Stimulated activated CD8-positive, alpha-beta memory T cell treated with anti-CD3 and anti-CD28 coated beads, Interleukin-4, amount 100 ng/mL, for 24 hours (primary cell): Measurements from ENCODE around the gene CD8B2.
"Not testable (repeated sequence)": the region's sequence is repeated elsewhere in the genome, so short reads cannot be mapped to it uniquely, and the experiment has no call there.

Experiments used
- DNase-seq: peaks from one replicate; pipeline ENCODE4 v3.0.0-alpha.2; 2020; ENCODE audit warnings: low read depth

The CD8B2 gene

GRCh38 chr2:106511934-106512333 lies 24.8 kb downstream of the CD8B2 start:
- not testable (repeated sequence) for DNase-seq

DNA sequence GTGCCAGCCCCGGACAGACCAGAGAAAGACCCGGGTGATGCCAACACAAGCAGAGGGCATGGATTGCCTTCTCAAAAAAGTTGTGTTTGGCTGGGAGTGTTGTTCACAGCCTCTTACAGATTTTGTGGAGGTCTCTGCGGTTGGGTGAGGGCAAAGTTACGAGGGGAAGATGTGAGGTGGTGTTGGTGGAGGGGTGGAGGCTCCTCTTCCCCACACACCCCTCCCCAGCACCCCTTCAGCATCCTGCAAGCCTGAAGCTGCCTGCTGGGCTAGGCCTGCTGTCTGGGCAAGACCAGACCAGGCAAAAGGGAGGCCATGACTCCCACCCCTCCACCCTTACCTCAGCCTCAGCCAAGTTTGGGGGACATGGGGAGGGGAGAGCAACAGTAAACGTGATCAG lies 26.2 kb downstream of the CD8B2 start:
- not testable (repeated sequence) for DNase-seq

DNA sequence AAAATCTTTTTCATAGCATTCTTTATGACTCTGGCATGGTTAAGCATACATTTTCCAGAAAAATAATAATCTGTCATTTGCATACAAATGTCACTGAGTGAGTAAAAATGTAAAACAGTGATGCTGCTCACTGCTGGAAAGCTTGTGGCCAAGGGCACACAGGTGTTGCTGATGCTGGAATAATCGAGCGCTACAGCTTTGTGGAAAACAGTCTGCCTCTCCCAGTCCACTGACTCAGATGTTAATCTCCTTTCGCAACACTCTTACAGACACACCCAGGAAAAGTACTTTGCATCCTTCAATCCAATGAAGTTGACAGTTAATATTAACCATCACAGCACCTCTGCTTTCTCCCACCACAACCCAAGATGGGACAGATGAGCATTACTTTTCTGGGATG lies 27.7 kb downstream of the CD8B2 start:
- DNase-seq: not testable (repeated sequence)

DNA sequence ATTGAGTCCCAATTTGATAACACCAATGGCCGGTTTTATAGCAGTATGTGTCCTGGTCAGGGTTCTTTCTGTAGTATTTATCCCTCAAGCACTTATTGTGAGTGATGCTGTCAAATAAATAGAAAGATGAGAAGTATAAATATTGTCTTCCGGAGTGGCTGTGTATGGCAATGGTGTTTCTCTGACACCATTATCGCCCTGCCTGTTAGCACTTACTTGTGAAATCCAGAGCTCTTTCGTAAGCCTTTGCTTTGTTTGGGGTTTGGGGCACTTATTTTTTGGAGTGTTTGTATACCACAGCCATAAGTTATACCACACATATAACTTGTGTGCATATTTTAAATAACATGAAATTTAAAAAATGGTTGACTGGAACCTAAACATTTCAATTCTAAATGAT lies 29.3 kb downstream of the CD8B2 start:
- no peak for DNase-seq

GRCh38 chr2:106516864-106517263 lies 29.7 kb downstream of the CD8B2 start:
- no peak for DNase-seq

DNA sequence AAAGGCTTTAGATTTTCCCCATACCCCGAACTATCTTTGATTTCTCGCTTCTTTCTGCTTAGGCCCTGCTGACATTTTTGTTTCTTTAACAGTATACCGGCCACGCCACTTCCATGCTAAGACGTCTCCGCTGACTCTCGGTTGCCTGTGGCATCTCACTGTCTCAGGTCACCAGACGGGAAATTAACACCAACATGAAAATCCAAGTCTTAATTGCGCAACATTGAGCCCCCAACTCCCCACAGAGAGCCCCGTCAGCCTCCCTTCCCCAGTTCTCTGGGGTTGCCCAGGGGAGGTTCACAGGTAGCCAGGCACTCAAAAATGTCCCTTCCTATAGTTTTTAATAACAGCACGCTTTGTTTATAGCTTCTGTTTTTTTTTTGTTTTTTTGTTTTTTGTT lies 30.2 kb downstream of the CD8B2 start:
- DNase-seq: no peak

DNA sequence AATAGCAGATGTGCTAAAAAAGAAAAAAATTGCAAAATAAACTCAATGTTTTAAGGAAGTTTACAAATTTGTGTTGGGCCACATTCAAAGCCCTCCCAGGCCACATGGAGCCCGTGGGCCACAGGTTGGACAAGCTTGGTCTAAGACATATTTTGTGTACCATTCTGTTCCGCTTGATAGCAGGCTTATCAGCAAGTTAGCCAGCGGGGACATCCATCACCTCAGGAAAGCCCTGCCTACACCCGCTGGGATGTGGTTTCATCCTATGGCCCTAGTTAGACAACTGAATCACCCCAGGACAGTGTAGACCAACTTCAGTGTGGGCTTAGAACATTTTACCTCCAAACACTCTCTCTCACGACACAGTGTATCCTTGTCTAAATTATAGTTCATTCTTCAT lies 32.6 kb downstream of the CD8B2 start:
- DNase-seq: no peak

- no peak for DNase-seq
Observed at GRCh38 chr2:106521016-106521415, 33.9 kb downstream of the CD8B2 start.

DNA sequence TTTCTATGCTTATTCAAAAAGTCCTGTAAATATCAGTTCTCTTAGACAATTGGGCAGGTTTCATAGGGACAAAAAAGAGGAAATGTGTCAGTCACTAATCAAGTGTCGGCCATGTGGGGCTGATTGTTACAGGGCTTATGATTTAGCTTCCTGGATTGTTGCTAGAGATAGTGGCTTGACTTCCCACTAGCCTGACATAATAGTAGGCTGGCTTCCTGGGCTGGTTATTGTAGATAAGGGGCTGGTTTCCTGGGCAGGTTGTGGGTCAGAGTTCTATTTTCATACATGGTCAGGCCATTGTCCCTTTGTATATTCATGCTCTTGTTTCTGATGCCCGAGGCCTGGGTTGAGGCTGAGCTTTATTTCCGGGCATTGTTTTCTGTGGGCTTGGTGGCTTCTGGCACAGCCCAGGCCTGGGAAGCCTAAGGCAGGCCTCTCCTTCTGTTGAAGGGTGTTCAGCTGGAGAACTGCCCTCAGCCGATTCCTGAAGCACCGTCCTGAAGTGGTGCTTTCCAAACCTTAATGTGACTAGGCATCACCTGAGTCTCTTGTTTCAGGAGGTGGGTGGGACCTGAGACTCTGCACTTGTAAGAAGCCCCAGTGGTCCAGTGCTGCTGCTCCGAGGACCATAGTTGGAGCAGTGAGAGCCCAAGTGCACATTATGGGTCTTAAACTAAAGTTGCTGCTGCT lies 37.0 kb downstream of the CD8B2 start:
- no peak for DNase-seq

GRCh38 chr2:106530866-106531265 lies 43.7 kb downstream of the CD8B2 start:
- no peak for DNase-seq

DNA sequence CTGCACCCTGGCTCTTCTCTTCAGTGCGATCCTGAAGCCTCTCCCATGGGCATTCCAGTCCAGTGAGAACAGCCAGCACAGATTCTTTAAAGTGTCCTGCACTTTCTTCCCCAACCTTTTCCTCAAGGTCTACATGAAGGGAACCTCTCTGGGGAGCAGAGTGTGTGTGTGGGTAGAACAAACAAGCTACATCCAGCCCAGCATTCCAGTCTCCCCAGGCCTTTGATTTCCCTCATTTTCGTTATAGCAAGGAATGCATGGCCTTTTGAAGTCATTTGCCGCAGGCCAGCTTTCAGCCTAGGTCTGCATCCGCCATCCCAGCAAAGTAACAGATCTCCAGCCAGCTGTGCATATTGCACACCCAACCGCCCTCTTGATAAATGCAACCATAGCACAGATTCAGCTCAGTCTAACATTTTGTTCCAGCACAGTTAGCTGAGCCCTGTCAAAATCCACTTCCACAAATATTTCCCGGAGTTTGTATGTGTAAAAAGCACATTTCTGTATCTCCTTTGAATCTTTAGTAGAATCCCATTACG lies 44.6 kb downstream of the CD8B2 start:
- no peak for DNase-seq

GRCh38 chr2:106532236-106532635 lies 45.1 kb downstream of the CD8B2 start:
- no peak for DNase-seq

GRCh38 chr2:106534471-106534870 lies 47.3 kb downstream of the CD8B2 start:
- no peak for DNase-seq

GRCh38 chr2:106536490-106536889 lies 49.3 kb downstream of the CD8B2 start:
- no peak for DNase-seq

GRCh38 chr2:106537047-106537446 lies 49.9 kb downstream of the CD8B2 start:
- no peak for DNase-seq

DNA sequence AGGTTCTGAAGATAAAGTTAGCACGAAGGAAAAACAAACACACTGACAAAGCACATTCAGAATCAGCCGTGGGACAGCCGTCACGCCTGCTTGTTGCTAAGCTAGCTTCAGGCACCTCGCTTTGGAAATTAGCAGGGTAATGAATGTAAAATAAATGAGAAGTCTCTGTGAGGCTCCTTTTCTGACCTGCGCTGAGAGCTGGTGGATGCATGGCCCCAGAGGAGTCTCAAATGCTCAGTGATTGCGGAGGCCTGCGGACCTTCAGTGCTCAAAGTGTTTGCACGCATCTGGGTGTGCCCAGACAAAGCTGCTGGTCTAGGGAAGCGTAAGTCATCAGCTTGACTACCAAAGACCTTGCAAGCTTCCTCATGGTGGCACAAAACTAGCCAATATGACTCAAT lies 50.6 kb downstream of the CD8B2 start:
- no peak for DNase-seq

GRCh38 chr2:106540886-106541285 lies 53.7 kb downstream of the CD8B2 start:
- no peak for DNase-seq

DNA sequence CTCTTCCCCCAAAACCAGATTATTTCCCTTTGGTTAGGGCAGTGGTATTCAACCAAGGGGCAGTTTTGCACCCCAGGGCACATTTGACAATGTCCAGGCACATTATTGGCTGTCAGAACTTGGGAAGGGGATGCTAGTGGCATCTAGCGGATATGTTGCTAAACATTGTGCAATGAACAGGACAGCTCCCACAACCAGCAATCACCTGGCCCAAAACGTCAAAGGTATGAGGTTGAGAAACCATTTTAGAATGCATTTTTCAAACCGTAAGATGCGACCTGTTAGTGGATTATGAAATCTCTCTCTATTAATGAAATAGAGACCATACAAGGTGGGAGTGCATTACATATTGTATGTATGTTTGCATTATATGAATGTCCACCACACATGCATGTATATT lies 54.2 kb downstream of the CD8B2 start:
- DNase-seq: no peak

DNA sequence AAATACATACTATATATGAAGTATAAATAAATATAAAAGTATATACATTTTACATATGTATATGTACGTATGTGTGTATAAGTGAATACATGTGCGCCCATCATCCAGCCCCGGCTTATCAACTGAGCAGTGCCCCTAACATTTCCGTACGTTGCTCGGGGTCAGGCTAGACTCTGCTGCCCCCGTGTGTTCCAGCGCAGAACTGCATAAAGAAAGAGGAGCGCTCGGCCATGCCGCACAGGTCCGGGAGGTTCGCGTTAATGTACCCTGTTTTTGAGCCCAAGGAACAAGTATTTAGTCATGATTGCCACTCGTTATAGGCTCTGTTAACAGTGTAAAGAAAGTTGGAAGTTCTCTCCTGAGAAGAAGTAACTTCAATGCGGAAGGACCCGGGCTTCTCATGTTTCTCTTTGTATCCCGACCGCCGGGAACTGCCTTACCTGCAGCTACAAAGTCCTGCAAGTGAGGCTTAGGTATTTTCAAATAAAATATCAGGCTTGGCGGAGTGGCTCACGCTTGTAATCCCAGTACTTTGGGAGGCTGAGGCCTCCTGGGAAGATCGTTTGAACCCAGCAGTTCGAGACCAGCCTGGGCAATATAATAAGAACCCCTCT lies 55.7 kb downstream of the CD8B2 start:
- DNase-seq: peak; percentile 64

- no peak for DNase-seq
Observed at GRCh38 chr2:106545007-106545406, 57.8 kb downstream of the CD8B2 start.

DNA sequence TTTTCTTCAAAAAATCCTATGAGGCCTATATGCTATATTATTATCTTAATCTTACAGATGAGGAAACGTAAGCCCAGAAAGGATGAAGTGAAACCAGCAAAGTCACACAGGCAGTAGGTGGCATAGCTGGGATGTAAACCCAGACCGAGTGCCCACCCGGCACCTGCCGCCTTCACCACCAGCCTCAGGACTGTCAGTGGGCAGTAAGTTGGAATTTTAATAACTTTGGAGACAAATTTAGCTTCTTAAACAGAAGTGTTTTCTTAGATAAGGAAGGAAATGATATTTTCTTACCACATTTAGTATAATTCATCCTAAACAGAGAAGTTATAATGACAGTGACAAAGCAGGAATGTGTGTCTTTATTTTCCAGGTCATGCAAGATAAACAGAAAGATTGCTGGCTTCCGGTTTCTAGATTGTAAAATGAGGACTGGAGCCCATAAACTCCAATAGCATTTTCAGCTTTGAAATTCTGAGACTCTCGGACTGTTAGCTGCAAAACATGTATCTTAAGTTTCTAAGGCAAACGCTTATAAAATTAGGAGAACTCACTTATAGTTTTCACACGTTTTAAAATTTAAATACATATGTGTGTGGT lies 59.3 kb downstream of the CD8B2 start:
- no peak for DNase-seq

DNA sequence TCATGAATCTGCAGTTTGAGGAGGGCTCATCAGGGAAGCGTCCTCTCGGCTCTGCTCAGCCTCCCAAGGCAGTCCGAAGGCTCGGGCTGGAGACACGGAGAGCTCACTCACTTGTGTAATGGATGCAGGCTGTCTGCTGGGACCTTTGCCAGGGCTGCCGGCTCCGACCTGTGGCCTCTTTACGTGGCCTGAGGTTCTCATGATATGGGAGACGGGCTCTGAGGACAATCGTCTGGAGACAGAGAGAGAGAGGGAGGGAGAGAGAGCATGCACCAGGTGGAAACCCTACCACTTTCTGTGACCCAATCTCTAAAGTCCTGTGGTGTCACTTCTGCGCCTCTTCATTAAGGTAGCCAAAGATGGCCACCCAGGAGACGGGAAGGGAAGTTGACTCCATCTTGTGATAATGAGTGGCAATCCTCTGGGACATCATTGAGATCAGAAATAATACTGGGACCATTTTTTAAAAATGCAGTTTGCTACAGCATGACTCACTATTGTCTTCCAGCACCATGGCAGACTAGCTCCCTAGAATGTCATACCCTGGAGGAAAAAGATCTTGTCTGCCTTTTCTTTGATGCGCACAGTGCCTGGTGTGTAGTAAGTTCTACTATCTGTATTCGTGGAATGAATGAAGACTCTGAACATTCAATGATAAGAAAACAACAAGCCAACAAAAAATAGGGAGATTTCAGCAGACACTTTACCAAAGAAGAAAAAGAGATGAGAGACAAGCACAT lies 60.2 kb downstream of the CD8B2 start:
- no peak for DNase-seq
